ENCODE data around the gene ANO5.
A peak's percentile ranks its signal among the peaks of the same experiment; 100 is the strongest.

The ANO5 gene

DNA sequence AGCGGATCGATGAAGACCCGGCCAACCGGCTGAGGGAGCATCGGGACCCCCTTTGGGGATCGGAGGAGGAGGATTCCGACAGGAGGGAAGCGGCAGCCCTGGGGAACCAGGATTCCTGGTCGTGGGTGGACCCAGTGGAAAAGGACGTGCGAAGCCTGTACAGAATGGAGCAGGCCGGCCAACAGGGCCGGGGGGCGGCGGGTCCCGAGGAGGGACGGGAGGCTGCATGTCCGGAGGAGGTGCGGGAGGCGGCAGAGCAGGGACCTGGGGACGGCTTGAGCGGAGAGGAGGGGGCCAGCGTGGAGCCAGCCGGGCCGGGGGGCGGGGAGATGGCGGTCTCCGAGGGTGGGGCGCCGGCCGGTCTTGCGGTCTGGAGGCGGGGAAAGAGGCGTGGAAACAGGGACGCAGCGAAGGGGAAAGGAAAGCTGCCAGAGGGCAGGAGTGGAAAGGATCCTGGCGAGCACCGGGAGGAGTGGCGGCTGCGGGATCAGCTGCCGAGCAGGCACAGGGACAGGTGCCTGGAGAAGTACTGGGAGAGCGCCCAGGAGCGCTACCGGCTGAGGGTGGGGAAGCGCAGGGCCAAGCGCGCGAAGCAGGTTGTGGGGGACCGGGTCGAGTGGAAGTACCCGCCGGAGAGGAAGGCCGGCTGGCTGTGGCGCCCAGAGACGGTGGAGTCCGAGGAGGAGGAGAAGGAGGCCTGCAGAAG, at the start of gene ANO5 (continued):
- TF ChIP-seq, protein P1, sequence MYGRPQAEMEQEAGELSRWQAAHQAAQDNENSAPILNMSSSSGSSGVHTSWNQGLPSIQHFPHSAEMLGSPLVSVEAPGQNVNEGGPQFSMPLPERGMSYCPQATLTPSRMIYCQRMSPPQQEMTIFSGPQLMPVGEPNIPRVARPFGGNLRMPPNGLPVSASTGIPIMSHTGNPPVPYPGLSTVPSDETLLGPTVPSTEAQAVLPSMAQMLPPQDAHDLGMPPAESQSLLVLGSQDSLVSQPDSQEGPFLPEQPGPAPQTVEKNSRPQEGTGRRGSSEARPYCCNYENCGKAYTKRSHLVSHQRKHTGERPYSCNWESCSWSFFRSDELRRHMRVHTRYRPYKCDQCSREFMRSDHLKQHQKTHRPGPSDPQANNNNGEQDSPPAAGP (tag by site-specific recombination; IDR thresholded peaks at IDR 0.05) = peak; percentile 57; the same call in 1 of the 2 replicates
- TF ChIP-seq, protein P2, sequence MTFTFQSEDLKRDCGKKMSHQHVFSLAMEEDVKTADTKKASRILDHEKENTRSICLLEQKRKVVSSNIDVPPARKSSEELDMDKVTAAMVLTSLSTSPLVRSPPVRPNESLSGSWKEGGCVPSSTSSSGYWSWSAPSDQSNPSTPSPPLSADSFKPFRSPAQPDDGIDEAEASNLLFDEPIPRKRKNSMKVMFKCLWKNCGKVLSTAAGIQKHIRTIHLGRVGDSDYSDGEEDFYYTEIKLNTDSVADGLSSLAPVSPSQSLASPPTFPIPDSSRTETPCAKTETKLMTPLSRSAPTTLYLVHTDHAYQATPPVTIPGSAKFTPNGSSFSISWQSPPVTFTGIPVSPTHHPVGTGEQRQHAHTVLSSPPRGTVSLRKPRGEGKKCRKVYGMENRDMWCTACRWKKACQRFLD (tag by site-specific recombination; IDR thresholded peaks at IDR 0.05) = peak; percentile 85; the same call in 1 of the 2 replicates
- TF ChIP-seq ZNF23 (tag by site-specific recombination; IDR thresholded peaks at IDR 0.05; ENCODE audit: borderline replicate concordance) (no peak), ZNF37A (tag by site-specific recombination; IDR thresholded peaks at IDR 0.05) (no peak), ZBTB1 (tag by site-specific recombination; IDR thresholded peaks at IDR 0.05) (no peak), ZNF664 (tag by site-specific recombination; IDR thresholded peaks at IDR 0.05) (no peak), ZNF121 (tag by site-specific recombination; IDR thresholded peaks at IDR 0.05) (no peak), ZBTB17 (tag by site-specific recombination; IDR thresholded peaks at IDR 0.05) (0 out of 2 replicates have a peak, but pooled peaks have one; percentile 22), TRIM28 (IDR thresholded peaks at IDR 0.05; ENCODE audit: borderline replicate concordance, low read length) (no peak), ZNF629 (tag by site-specific recombination; IDR thresholded peaks at IDR 0.05) (no peak; the same call in 1 of the 2 replicates), REPIN1 (tag by site-specific recombination; IDR thresholded peaks at IDR 0.05; ENCODE audit: low read depth) (no peak), OSR2 (tag by site-specific recombination; IDR thresholded peaks at IDR 0.05) (0 out of 2 replicates have a peak, but pooled peaks have one; percentile 9), ZBTB20 (tag by site-specific recombination; IDR thresholded peaks at IDR 0.05) (0 out of 2 replicates have a peak, but pooled peaks have one; percentile 36), ZXDB (tag by site-specific recombination; IDR thresholded peaks at IDR 0.05) (no peak; the same call in 1 of the 2 replicates), MYNN (tag by site-specific recombination; IDR thresholded peaks at IDR 0.05; ENCODE audit: borderline replicate concordance) (no peak), ZNF610 (tag by site-specific recombination; IDR thresholded peaks at IDR 0.05; ENCODE audit: borderline replicate concordance) (peak; percentile 80; the same call in 1 of the 2 replicates), ZNF19 (tag by site-specific recombination; IDR thresholded peaks at IDR 0.05; ENCODE audit: low read depth) (no peak), SP3 (tag by site-specific recombination; IDR thresholded peaks at IDR 0.05) (peak; percentile 84), ZNF530 (tag by site-specific recombination; IDR thresholded peaks at IDR 0.05; ENCODE audit: low read depth) (no peak), ZNF701 (tag by site-specific recombination; IDR thresholded peaks at IDR 0.05) (peak; percentile 91), ZNF341 (tag by site-specific recombination; IDR thresholded peaks at IDR 0.05; ENCODE audit: low read depth) (peak; percentile 99), BCL11A (tag by site-specific recombination; IDR thresholded peaks at IDR 0.05; ENCODE audit: low read depth) (no peak), ZFP69B (tag by site-specific recombination; IDR thresholded peaks at IDR 0.05) (no peak), MEIS1 (CRISPR knock-in tag; IDR thresholded peaks at IDR 0.05; ENCODE audit: borderline replicate concordance) (no peak)
- TF ChIP-seq, protein P3, sequence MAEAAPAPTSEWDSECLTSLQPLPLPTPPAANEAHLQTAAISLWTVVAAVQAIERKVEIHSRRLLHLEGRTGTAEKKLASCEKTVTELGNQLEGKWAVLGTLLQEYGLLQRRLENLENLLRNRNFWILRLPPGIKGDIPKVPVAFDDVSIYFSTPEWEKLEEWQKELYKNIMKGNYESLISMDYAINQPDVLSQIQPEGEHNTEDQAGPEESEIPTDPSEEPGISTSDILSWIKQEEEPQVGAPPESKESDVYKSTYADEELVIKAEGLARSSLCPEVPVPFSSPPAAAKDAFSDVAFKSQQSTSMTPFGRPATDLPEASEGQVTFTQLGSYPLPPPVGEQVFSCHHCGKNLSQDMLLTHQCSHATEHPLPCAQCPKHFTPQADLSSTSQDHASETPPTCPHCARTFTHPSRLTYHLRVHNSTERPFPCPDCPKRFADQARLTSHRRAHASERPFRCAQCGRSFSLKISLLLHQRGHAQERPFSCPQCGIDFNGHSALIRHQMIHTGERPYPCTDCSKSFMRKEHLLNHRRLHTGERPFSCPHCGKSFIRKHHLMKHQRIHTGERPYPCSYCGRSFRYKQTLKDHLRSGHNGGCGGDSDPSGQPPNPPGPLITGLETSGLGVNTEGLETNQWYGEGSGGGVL (tag by site-specific recombination; IDR thresholded peaks at IDR 0.05) = no peak
- TF ChIP-seq, protein P4, sequence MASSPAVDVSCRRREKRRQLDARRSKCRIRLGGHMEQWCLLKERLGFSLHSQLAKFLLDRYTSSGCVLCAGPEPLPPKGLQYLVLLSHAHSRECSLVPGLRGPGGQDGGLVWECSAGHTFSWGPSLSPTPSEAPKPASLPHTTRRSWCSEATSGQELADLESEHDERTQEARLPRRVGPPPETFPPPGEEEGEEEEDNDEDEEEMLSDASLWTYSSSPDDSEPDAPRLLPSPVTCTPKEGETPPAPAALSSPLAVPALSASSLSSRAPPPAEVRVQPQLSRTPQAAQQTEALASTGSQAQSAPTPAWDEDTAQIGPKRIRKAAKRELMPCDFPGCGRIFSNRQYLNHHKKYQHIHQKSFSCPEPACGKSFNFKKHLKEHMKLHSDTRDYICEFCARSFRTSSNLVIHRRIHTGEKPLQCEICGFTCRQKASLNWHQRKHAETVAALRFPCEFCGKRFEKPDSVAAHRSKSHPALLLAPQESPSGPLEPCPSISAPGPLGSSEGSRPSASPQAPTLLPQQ (tag by site-specific recombination; IDR thresholded peaks at IDR 0.05) = 0 out of 2 replicates have a peak, but pooled peaks have one; percentile 13
- TF ChIP-seq, protein P5, sequence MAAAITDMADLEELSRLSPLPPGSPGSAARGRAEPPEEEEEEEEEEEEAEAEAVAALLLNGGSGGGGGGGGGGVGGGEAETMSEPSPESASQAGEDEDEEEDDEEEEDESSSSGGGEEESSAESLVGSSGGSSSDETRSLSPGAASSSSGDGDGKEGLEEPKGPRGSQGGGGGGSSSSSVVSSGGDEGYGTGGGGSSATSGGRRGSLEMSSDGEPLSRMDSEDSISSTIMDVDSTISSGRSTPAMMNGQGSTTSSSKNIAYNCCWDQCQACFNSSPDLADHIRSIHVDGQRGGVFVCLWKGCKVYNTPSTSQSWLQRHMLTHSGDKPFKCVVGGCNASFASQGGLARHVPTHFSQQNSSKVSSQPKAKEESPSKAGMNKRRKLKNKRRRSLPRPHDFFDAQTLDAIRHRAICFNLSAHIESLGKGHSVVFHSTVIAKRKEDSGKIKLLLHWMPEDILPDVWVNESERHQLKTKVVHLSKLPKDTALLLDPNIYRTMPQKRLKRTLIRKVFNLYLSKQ (tag by site-specific recombination; IDR thresholded peaks at IDR 0.05; ENCODE audit: borderline replicate concordance) = no peak
- TF ChIP-seq, protein P6, sequence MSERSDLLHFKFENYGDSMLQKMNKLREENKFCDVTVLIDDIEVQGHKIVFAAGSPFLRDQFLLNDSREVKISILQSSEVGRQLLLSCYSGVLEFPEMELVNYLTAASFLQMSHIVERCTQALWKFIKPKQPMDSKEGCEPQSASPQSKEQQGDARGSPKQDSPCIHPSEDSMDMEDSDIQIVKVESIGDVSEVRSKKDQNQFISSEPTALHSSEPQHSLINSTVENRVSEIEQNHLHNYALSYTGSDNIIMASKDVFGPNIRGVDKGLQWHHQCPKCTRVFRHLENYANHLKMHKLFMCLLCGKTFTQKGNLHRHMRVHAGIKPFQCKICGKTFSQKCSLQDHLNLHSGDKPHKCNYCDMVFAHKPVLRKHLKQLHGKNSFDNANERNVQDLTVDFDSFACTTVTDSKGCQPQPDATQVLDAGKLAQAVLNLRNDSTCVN (tag by site-specific recombination; optimal IDR thresholded peaks at IDR 0.05) = peak; percentile 53
- TF ChIP-seq, protein P7, sequence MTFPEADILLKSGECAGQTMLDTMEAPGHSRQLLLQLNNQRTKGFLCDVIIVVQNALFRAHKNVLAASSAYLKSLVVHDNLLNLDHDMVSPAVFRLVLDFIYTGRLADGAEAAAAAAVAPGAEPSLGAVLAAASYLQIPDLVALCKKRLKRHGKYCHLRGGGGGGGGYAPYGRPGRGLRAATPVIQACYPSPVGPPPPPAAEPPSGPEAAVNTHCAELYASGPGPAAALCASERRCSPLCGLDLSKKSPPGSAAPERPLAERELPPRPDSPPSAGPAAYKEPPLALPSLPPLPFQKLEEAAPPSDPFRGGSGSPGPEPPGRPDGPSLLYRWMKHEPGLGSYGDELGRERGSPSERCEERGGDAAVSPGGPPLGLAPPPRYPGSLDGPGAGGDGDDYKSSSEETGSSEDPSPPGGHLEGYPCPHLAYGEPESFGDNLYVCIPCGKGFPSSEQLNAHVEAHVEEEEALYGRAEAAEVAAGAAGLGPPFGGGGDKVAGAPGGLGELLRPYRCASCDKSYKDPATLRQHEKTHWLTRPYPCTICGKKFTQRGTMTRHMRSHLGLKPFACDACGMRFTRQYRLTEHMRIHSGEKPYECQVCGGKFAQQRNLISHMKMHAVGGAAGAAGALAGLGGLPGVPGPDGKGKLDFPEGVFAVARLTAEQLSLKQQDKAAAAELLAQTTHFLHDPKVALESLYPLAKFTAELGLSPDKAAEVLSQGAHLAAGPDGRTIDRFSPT (tag by site-specific recombination; IDR thresholded peaks at IDR 0.05) = peak; percentile 59
